Measurements from ENCODE around the gene COL4A1. TPM values are rescaled to one million over a fixed set of nuclear protein-coding genes. Genes with fewer than 3 reads are reported as not detected.

The COL4A1 gene
- total and polyA plus RNA-seq, 2 donors = 334 to 1,096 TPM

DNA sequence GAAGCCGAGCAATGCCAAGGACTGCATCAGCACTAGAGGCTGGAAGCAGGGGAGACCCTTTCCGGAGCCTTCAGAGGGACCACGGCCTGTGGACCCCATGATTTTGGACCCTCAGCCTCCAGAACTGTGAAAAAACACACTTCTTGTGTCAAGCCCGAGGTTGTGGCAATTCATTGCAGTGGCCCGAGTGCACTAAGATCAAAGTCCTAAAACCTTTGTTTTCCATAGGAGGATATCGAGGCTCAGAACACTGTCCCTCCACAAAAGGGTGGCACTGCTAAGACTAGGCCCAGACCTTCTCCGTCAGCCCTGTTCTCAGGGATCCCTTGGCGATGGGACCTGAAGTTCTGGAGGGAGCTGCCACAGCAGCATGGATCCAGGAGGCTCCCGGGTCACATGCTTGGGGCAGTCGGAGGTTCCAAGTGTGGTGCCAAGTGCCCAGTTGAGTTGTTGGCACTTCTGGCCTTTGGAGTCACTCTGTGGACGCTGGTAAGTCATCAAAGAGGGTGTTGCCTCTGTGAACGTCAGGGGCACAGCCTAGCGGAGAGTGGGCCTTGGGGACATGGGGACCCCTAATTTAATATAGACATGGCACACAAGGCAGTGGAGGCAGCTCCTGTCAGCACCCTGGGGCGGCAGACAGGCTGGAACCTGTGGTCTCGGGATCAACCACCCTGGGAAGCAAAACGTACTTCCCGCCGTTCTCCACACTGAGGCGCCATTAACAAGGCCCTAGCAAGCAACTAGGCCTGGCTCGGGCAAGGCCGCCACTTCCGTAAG, 199.2 kb downstream of the COL4A1 start:
- H3K27ac ChIP-seq (ENCODE audit: low read depth) = no peak overlapping the region
- H3K36me3 ChIP-seq (ENCODE audit: insufficient read depth) = no peaks in the 10 kb centered on the region
- no peak for DNase-seq (ENCODE audit: extremely low spot score)
- WGBS = 97% methylated on average over 22 of the region's 22 CpGs
- no peaks in the 10 kb centered on the region for H3K4me1 ChIP-seq (ENCODE audit: insufficient read depth)
- no peak overlapping the region for H3K4me3 ChIP-seq (ENCODE audit: low read depth, low read length)

GRCh38 chr13:110106726-110107125, 200.2 kb downstream of the COL4A1 start:
- H3K4me3 ChIP-seq (ENCODE audit: low read depth, low read length) = no peak overlapping the region
- no peak overlapping the region for H3K27ac ChIP-seq (ENCODE audit: low read depth)
- no peaks in the 10 kb centered on the region for H3K4me1 ChIP-seq (ENCODE audit: insufficient read depth)
- DNase-seq (ENCODE audit: extremely low spot score) = no peak
- no peaks in the 10 kb centered on the region for H3K36me3 ChIP-seq (ENCODE audit: insufficient read depth)
- 52% methylated on average over 7 of the region's 7 CpGs for WGBS

DNA sequence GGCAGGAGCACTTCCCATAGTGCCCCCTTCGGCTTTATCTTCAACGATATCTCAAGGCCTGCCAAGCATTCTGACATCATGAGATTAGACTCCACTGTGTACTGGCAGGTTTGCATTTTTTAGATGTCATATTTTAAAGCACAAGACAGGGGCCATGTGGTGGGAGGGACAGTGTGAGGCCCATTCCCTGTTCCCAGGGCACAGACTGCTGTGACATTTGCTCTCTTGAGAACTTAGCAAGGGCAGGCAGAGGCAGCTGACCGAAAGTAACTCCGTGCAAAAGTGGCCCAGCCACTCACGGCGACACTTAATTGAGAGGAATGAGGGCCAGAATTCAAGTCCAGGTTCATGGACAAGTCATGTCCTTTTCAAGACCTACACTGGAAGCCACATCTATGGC, 201.8 kb downstream of the COL4A1 start:
- Histone ChIP-seq H3K4me3 (ENCODE audit: low read depth, low read length) (no peak overlapping the region), H3K27ac (ENCODE audit: low read depth) (no peak overlapping the region), H3K4me1 (ENCODE audit: insufficient read depth) (no peaks in the 10 kb centered on the region), H3K36me3 (ENCODE audit: insufficient read depth) (no peaks in the 10 kb centered on the region)
- DNase-seq (ENCODE audit: extremely low spot score) = no peak
- WGBS = 81% methylated on average over 6 of the region's 6 CpGs

GRCh38 chr13:110103534-110103933, 203.4 kb downstream of the COL4A1 start:
- no peaks in the 10 kb centered on the region for H3K4me1 ChIP-seq (ENCODE audit: insufficient read depth)
- 70% methylated on average over 2 of the region's 2 CpGs for WGBS
- no peak overlapping the region for H3K4me3 ChIP-seq (ENCODE audit: low read depth, low read length)
- no peak for DNase-seq (ENCODE audit: extremely low spot score)
- H3K36me3 ChIP-seq (ENCODE audit: insufficient read depth) = no peaks in the 10 kb centered on the region
- H3K27ac ChIP-seq (ENCODE audit: low read depth) = no peak overlapping the region

- no peak for DNase-seq (ENCODE audit: extremely low spot score)
- 75% methylated on average over 5 of the region's 5 CpGs for WGBS
- H3K27ac ChIP-seq (ENCODE audit: low read depth) = no peak overlapping the region
- no peaks in the 10 kb centered on the region for H3K36me3 ChIP-seq (ENCODE audit: insufficient read depth)
- no peak overlapping the region for H3K4me3 ChIP-seq (ENCODE audit: low read depth, low read length)
- no peaks in the 10 kb centered on the region for H3K4me1 ChIP-seq (ENCODE audit: insufficient read depth)
Observed at GRCh38 chr13:110103026-110103425, 203.9 kb downstream of the COL4A1 start.

- Histone ChIP-seq H3K4me3 (ENCODE audit: low read depth, low read length) (no peak overlapping the region), H3K27ac (ENCODE audit: low read depth) (no peak overlapping the region), H3K36me3 (ENCODE audit: insufficient read depth) (no peaks in the 10 kb centered on the region), H3K4me1 (ENCODE audit: insufficient read depth) (no peaks in the 10 kb centered on the region)
- no peak for DNase-seq (ENCODE audit: extremely low spot score)
- WGBS = 94% methylated on average over 4 of the region's 4 CpGs
Observed at GRCh38 chr13:110102053-110102452, 204.9 kb downstream of the COL4A1 start.

DNA sequence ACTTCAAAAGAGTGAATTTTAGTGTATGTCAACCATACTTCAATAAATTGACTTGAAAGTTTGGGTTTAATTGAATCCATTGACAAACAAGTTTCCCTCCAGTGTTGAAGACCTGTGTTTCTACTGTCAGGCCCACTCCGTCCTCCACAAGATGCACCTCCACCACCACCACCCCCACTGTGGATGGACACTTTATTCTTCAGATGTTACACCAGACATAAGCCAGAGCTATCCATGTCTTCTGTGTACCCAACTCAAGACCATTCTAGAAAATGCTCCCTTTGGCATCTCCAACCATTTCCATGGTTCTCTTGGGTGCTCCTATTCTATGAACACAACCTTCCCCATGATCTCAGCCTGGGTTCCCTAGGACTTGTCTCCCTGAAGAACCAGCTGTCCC, 207.0 kb downstream of the COL4A1 start:
- Histone ChIP-seq H3K27ac (ENCODE audit: low read depth) (no peak overlapping the region), H3K4me3 (ENCODE audit: low read depth, low read length) (no peak overlapping the region), H3K4me1 (ENCODE audit: insufficient read depth) (no peaks in the 10 kb centered on the region), H3K36me3 (ENCODE audit: insufficient read depth) (no peaks in the 10 kb centered on the region)
- WGBS = 95% methylated on average over 1 of the region's 1 CpG
- no peak for DNase-seq (ENCODE audit: extremely low spot score)

Small RNA genes lying within 50 kb of the gene (small RNA-seq; reads per million reads assigned to genes)
- not detected for gene MIR8073

Other genes starting within 250 kb of the COL4A1 start
- 465 TPM for gene COL4A2, start 127 bp upstream of the COL4A1 start, total RNA-seq
- gene COL4A2, start 127 bp upstream of the COL4A1 start, polyA plus RNA-seq = 488 TPM